Measurements from ENCODE around the gene SERPINB1. TPM values are rescaled to one million over a fixed set of nuclear protein-coding genes. Genes with fewer than 3 reads are reported as not detected.

SERPINB1 gene
- total and polyA plus RNA-seq, 2 experiments from 2014 or later: 5.6 to 6.5 TPM

DNA sequence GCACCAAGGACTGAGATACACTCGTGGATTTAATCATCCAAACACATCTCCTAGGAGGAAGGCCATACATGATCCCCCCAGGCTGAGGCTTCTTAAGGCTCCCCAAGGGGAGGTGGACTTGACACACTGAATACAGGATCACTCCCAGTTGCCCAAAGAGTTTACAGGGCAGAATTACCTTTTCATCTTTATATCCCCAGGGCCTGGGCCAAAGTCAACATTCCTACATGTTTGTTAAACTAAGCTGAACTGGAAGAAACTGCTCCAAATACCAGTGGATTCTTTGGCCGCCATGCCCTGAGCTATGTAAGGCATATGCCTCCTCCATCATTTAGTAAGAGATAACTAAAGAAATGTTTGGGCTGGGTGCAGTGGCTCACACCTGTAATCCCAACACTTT is 22.2 kb upstream of the SERPINB1 start:
- H3K27me3 Mint-ChIP-seq (ENCODE audit: insufficient read depth, low read depth, poor library complexity): peaks cover 12% of the 10 kb centered on the region
- peaks cover 54% of the 10 kb centered on the region for H3K4me1 ChIP-seq (ENCODE audit: insufficient read depth)
- no peaks in the 10 kb centered on the region for H3K27me3 ChIP-seq (ENCODE audit: insufficient read depth)
- no peaks in the 10 kb centered on the region for H3F3A ChIP-seq (replicated peaks; ENCODE audit: low read depth)
- peaks cover 7% of the 10 kb centered on the region for H3K36me3 Mint-ChIP-seq (ENCODE audit: low read depth)
- no peak for ATAC-seq
- DNase-seq (ENCODE audit: low spot score): no peak
- H3K27ac ChIP-seq (ENCODE audit: low read depth): no peak overlapping the region
- TF ChIP-seq, protein P1, sequence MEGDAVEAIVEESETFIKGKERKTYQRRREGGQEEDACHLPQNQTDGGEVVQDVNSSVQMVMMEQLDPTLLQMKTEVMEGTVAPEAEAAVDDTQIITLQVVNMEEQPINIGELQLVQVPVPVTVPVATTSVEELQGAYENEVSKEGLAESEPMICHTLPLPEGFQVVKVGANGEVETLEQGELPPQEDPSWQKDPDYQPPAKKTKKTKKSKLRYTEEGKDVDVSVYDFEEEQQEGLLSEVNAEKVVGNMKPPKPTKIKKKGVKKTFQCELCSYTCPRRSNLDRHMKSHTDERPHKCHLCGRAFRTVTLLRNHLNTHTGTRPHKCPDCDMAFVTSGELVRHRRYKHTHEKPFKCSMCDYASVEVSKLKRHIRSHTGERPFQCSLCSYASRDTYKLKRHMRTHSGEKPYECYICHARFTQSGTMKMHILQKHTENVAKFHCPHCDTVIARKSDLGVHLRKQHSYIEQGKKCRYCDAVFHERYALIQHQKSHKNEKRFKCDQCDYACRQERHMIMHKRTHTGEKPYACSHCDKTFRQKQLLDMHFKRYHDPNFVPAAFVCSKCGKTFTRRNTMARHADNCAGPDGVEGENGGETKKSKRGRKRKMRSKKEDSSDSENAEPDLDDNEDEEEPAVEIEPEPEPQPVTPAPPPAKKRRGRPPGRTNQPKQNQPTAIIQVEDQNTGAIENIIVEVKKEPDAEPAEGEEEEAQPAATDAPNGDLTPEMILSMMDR (conservative IDR thresholded peaks at IDR 0.05; ENCODE audit: low read depth in 2 of 2): no peak
- no peak for TF ChIP-seq NANOG (IDR thresholded peaks at IDR 0.05; ENCODE audit: borderline replicate concordance)
- 0 out of 2 replicates have a peak, but pooled peaks cover 4% of the 10 kb centered on the region for H3K9me2 ChIP-seq (ENCODE audit: insufficient read depth)
- H3K79me2 ChIP-seq (replicated peaks; ENCODE audit: insufficient read depth): no peaks in the 10 kb centered on the region
- H3K4me1 Mint-ChIP-seq: peaks cover 60% of the 10 kb centered on the region
- no peak overlapping the region for H2AFZ ChIP-seq
- no peak overlapping the region for H3K4me3 ChIP-seq
- no peaks in the 10 kb centered on the region for H4K20me1 ChIP-seq (replicated peaks; ENCODE audit: insufficient read depth)
- 0 out of 2 replicates have a peak overlapping the region, but pooled peaks have one; percentile 11 for H3K4me2 ChIP-seq
- peak overlapping the region; percentile 38 for H3K27ac Mint-ChIP-seq
- no peaks in the 10 kb centered on the region for H3K36me3 ChIP-seq (ENCODE audit: insufficient read depth)
- no peak overlapping the region for H3K4me3 Mint-ChIP-seq
- no peaks in the 10 kb centered on the region for H3K9me3 Mint-ChIP-seq

DNA sequence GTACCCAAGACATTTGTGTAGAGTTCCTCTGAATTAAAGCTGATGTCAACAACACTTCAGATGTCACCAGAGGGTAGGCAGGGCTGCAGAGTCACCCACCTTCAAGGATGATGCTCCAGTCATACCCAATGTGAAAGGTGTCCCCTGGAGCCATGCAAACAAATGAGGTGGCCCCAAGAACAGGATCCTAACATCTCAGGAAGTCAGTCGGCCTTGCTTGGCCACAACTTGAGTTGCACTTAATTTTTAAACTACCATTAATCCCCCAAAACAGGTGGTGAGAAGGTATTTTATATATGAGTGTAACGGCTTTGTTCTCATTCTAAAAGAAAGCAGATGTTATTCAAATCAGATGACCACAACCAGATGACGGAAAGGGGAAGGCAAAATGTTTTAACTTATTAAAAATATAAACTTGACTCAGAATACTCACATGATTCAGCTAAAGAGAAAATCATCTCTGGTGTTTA is 21.1 kb upstream of the SERPINB1 start:
- H3K79me2 ChIP-seq (replicated peaks; ENCODE audit: insufficient read depth): no peaks in the 10 kb centered on the region
- H2AFZ ChIP-seq: no peak overlapping the region
- Mint-ChIP-seq H3K4me1 (peaks cover 62% of the 10 kb centered on the region), H3K27ac (no peak overlapping the region), H3K4me3 (no peak overlapping the region), H3K9me3 (no peaks in the 10 kb centered on the region), H3K36me3 (ENCODE audit: low read depth) (peaks cover 7% of the 10 kb centered on the region; the same call in 2 of the 3 replicates), H3K27me3 (ENCODE audit: insufficient read depth, low read depth, poor library complexity) (peaks cover 15% of the 10 kb centered on the region)
- H3K4me3 ChIP-seq: no peak overlapping the region
- H3K36me3 ChIP-seq (ENCODE audit: insufficient read depth): no peaks in the 10 kb centered on the region
- H4K20me1 ChIP-seq (replicated peaks; ENCODE audit: insufficient read depth): no peaks in the 10 kb centered on the region
- ATAC-seq (no peak), DNase-seq (ENCODE audit: low spot score) (no peak)
- TF ChIP-seq EZH2 (IDR thresholded peaks at IDR 0.05; ENCODE audit: low read depth, unreplicated experiment): no peak
- no peaks in the 10 kb centered on the region for H3K27me3 ChIP-seq (ENCODE audit: insufficient read depth)
- H3F3A ChIP-seq (replicated peaks; ENCODE audit: low read depth): no peaks in the 10 kb centered on the region
- no peak overlapping the region for H3K27ac ChIP-seq (ENCODE audit: low read depth)
- H3K4me1 ChIP-seq (ENCODE audit: insufficient read depth): peaks cover 49% of the 10 kb centered on the region
- 0 out of 2 replicates have a peak overlapping the region, but pooled peaks have one; percentile 11 for H3K4me2 ChIP-seq
- H3K9me2 ChIP-seq (ENCODE audit: insufficient read depth): 0 out of 2 replicates have a peak, but pooled peaks cover 4% of the 10 kb centered on the region

DNA sequence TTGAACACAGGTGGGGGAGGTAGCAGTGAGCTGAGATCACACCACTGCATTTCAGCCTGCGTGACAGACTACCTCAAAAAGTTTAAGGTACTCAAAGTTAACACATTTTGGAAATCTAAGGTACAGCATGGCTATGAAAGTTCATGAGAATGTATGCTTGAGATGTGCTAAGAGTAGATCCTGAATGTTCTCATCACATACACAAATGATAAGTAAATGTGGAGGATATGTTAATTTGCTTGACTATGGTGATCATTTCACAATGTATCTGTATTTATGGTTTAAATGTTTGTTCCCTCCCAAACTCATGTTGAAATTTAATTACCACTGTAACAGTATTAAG is 20.1 kb upstream of the SERPINB1 start:
- H3K79me2 ChIP-seq (replicated peaks; ENCODE audit: insufficient read depth): no peaks in the 10 kb centered on the region
- DNase-seq (ENCODE audit: low spot score): no peak
- Mint-ChIP-seq H3K27me3 (ENCODE audit: insufficient read depth, low read depth, poor library complexity) (peaks cover 18% of the 10 kb centered on the region), H3K4me3 (no peak overlapping the region), H3K36me3 (ENCODE audit: low read depth) (peaks cover 7% of the 10 kb centered on the region; the same call in 2 of the 3 replicates), H3K4me1 (peaks cover 59% of the 10 kb centered on the region), H3K27ac (no peak overlapping the region), H3K9me3 (no peaks in the 10 kb centered on the region)
- no peak overlapping the region for H3K27ac ChIP-seq (ENCODE audit: low read depth)
- no peaks in the 10 kb centered on the region for H4K20me1 ChIP-seq (replicated peaks; ENCODE audit: insufficient read depth)
- H3K4me1 ChIP-seq (ENCODE audit: insufficient read depth): peaks cover 43% of the 10 kb centered on the region
- no peaks in the 10 kb centered on the region for H3F3A ChIP-seq (replicated peaks; ENCODE audit: low read depth)
- H3K36me3 ChIP-seq (ENCODE audit: insufficient read depth): no peaks in the 10 kb centered on the region
- no peak for ATAC-seq
- no peak overlapping the region for H3K4me3 ChIP-seq
- no peak overlapping the region for H3K4me2 ChIP-seq
- H3K27me3 ChIP-seq (ENCODE audit: insufficient read depth): no peaks in the 10 kb centered on the region
- no peak overlapping the region for H2AFZ ChIP-seq
- 0 out of 2 replicates have a peak, but pooled peaks cover 4% of the 10 kb centered on the region for H3K9me2 ChIP-seq (ENCODE audit: insufficient read depth)
- no peak for TF ChIP-seq ZNF114 (CRISPR knock-in tag; IDR thresholded peaks at IDR 0.05)
- TF ChIP-seq CREB1 (CRISPR knock-in tag; IDR thresholded peaks at IDR 0.05; ENCODE audit: low read depth): no peak
- TF ChIP-seq, protein P2, sequence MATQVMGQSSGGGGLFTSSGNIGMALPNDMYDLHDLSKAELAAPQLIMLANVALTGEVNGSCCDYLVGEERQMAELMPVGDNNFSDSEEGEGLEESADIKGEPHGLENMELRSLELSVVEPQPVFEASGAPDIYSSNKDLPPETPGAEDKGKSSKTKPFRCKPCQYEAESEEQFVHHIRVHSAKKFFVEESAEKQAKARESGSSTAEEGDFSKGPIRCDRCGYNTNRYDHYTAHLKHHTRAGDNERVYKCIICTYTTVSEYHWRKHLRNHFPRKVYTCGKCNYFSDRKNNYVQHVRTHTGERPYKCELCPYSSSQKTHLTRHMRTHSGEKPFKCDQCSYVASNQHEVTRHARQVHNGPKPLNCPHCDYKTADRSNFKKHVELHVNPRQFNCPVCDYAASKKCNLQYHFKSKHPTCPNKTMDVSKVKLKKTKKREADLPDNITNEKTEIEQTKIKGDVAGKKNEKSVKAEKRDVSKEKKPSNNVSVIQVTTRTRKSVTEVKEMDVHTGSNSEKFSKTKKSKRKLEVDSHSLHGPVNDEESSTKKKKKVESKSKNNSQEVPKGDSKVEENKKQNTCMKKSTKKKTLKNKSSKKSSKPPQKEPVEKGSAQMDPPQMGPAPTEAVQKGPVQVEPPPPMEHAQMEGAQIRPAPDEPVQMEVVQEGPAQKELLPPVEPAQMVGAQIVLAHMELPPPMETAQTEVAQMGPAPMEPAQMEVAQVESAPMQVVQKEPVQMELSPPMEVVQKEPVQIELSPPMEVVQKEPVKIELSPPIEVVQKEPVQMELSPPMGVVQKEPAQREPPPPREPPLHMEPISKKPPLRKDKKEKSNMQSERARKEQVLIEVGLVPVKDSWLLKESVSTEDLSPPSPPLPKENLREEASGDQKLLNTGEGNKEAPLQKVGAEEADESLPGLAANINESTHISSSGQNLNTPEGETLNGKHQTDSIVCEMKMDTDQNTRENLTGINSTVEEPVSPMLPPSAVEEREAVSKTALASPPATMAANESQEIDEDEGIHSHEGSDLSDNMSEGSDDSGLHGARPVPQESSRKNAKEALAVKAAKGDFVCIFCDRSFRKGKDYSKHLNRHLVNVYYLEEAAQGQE (IDR thresholded peaks at IDR 0.05; ENCODE audit: unreplicated experiment): no peak

Measured in GM23338 (cell line).